NCI-H2029 (cell line): ENCODE results near the gene CEP95.

Experiments used
- DNase-seq: peaks from one replicate; lab custom pipeline; 2025; lab: John Stamatoyannopoulos, UW

CEP95 gene

DNA sequence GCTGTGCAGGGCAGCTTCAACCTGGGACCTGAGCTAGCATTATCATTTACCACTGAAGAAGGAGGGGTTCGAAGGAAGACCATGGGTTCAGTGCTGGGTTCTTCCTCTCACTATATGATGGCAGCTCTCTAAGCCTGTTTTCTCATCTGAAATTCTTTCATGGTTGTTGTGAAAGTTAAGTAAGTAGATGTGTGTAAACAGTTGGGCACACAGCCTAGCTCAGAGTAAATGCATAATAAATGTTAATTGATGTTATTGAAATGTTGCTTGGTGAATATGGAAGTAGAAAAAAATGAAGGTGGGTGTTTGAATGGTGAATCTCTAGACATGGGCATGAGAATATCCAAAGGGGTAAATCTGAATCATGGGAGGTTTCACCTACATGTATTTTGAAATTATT is 9.1 kb downstream of the CEP95 start:
- no peak for DNase-seq

DNA sequence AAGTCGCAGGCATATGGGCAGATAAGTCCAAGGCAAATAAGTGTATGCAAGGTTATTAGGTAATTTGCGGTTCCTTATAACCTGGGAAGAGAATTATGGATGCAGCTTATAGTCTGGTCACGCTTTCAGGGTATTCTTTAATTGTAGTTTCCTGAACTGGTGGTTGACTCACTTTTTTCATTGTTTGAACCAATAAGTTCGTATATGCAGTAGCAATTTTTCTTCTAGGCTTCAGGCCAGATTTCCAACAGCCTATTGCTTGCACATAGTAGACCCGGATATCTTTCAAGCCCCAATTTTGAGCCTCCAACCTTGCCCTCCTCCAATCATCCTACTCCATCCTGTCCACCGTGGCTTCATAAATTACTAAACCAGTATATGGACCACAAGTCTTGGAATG is 12.8 kb downstream of the CEP95 start:
- DNase-seq, result no peak

DNA sequence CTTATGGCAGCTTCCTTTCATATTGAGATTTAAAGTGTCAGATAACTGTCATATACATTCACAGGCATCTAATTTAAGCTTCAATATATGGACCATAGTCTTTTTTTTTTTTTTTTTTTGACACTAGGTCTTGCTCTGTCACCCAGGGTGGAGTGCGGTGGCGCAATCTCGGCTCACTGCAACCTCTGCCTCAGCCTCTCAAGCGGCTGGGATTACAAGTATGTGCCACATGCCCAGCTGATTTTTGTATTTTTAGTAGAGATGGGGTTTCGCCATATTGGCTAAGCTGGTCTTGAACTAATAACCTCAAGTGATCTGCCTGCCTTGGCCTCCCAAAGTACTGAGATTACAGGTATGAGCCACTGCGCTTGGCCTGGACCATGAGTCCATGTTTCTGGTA is 13.6 kb downstream of the CEP95 start:
- no peak for DNase-seq

GRCh38 chr17:64527914-64528313 is 21.1 kb downstream of the CEP95 start:
- no peak for DNase-seq

DNA sequence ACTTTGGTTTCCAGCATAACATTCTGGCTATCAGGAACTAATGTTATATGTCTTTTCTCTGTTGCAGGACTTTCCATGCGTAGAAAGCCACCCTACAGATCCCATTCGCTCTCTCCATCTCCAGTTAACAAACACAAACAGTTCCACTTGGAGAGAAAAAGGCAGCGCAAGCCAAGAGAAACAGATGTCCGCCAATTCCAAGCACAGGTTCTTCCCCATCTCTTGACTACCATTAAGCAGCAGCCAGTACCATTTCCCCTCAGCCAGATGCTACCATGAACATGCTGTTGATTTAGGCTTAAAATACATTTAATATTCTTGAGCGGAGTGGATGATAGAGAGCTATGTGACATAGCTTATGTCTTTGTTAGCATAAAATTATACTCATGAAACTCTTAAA is 22.4 kb downstream of the CEP95 start:
- DNase-seq, result no peak

DNA sequence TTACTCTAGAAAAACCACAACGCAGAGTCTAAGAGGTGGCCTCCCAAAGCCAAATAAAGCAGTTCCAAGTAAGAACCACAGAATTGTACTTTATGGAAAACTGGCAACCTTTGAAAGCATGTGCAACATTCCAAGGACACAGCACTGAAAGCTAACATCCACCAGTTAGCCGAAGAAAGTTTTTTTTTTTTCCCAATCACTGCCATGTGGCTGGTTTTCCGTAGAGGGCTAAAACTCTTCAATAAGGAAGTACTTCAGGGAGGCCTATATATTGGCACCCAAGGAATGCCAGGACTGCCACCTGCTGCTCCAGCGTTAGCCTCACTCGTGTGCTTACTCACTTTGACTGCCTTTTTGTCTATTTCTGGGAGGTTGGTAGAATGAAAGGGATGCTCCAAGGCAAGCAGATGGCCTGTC is 25.2 kb downstream of the CEP95 start:
- no peak for DNase-seq

DNA sequence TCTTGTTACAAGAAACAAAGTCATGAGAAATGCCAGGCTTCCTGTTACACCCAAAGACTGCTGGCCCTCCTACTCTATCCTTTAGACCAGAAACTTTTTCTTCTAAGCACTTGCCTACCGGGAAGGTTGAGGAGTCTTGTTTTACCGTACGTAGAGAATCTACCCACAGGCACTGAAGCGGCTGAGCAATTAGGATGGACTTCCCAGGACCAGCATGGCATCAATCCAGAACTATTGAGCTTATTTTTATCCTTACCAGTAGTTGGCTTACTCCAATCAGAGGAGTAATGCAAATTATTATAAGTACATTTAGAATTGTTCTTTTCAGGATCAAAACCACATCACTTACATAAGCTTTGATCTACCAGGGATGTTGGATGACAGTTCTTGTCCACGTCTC is 25.6 kb downstream of the CEP95 start:
- no peak for DNase-seq

GRCh38 chr17:64533784-64534183 is 27.0 kb downstream of the CEP95 start:
- no peak for DNase-seq

GRCh38 chr17:64534187-64534586 is 27.4 kb downstream of the CEP95 start:
- no peak for DNase-seq

- no peak for DNase-seq
Observed at GRCh38 chr17:64535357-64535756, 28.6 kb downstream of the CEP95 start.

- no peak for DNase-seq
Observed at GRCh38 chr17:64536913-64537312, 30.1 kb downstream of the CEP95 start.

DNA sequence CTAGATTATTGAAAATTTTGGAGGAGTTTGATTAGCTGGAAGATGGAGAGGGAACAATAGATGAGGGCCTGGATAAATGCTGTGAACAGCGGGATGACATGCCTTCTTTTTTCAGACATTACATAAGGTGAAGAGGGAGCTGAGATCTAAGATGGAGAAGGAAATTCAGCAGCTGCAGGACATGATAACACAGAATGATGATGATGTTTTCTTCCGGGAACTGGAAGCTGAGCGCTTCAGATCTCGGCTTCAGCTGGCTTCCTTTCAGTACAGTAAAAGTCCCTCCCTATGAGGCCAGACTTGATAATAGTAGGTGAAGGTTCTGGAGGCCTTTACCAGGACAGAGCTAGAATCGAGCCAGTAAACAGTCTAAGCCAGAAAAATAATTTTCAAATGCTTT is 30.7 kb downstream of the CEP95 start:
- no peak for DNase-seq

- DNase-seq, result no peak
Observed at GRCh38 chr17:64538508-64539130, 31.8 kb downstream of the CEP95 start.

DNA sequence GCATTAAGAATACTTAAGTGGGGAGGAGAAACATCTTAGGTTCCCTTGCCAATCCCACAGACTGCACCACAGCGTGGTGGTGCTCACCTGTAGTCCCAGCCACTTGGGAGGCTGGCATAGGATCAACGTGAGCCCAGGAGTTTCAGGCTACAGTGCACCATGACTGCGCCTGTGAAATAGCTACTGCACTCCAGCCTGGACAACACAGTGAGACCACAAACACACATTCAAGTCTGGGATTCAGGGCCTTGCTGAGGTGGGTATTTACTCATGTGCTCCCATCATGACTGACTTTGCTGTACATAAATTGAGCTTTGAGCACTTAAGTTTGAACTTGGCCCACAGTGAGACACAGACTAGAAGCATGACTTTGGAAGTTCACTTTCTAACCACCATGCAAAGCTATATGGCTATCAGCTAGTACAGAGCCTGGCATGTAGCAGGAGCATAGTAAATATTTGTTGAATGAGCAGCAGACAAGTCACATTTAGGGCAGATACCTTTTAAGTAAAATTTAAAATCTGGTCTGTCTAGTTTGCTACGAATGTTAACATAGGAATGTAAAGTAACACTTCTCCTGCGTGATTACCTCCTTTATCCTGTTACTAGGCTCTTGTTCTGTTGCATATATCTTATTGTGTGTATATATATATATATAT is 33.5 kb downstream of the CEP95 start:
- no peak for DNase-seq

GRCh38 chr17:64544742-64545141 is 38.0 kb downstream of the CEP95 start:
- no peak for DNase-seq

DNA sequence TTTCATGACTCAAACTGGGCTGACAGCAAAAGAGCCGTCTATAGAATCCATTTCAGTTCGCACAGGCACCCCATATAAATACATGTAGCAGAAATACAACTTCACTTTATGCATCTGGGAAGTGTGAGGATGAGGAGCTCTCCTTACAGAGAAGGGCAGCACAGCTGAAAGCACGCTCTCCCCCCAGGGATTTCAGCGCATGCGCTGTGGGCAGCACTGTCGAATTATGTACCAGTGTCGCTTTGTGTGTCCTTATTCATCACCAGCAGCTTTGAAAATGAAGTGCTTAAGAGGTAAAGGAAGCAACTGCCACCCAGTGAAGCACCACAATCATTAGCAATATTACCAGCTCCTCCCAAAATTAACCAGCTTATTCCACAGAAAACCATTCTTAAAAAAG is 39.9 kb downstream of the CEP95 start:
- no peak for DNase-seq

DNA sequence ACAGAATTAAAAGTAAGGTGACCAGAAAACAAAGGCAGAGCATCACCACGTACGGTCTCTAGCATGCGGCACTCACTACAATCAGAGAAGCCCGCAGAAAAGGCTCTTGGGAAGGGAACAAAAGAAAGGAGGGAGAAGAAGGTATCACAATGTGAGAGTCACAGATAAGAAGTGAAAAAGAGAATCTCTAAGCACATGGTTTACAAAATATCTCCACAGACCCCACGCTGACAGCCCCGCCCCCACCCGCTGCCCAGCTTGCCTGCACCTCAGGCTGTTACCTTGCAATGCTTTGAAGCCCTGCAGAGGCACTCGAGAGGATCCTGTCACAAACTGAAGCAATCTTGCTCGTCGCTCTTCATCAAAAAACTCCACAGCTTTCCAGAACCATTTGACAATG is 40.5 kb downstream of the CEP95 start:
- DNase-seq, result no peak

DNA sequence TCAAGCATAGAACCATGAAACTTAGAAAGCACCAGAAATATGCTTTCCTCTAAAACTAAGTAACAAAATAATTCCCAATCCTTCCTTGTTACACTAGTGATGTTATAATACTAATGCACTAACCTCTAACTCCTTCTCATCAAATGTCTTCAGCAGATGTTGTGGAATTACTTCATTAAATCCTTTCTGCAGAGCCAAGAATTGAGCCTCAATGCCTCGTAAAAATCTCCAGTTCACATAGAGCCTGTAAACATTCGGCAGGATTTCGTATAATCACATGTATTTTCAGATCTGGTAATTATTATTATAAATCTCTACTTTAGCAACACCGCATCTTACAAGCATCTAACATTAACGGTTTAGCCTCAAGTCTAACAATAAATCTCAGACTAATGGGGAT is 44.7 kb downstream of the CEP95 start:
- no peak for DNase-seq

DNA sequence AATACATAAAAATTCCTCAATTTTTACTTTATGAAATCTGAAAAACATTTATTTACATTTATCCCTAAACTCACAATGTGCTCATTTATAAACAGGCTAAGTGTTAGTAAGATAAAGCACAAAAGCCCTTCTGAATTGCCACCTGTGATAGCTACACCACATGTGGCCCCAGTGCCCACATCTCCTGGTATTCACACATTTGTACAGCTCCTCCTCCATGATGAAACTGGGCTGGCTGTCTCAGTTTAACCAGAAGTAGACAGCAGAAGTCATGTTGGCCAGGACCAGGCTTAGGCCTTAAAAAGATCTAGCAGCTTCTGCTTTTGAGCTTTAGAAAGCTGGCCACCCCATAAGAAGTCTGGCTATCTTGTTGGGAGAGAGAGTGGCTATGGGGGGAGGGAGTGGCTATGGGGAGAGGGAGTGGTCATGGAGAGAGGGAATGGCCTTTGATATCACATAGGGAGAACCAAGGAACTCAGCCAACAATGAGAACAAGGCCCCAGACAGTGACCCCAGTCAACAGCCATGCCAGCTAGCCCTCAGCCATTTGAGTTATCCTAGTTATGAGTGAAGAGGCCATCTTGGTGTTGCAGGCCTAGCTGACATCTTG is 47.4 kb downstream of the CEP95 start:
- DNase-seq, result no peak

- no peak for DNase-seq
Observed at GRCh38 chr17:64555281-64555680, 48.5 kb downstream of the CEP95 start.

GRCh38 chr17:64564098-64564497 is 57.3 kb downstream of the CEP95 start:
- no peak for DNase-seq

DNA sequence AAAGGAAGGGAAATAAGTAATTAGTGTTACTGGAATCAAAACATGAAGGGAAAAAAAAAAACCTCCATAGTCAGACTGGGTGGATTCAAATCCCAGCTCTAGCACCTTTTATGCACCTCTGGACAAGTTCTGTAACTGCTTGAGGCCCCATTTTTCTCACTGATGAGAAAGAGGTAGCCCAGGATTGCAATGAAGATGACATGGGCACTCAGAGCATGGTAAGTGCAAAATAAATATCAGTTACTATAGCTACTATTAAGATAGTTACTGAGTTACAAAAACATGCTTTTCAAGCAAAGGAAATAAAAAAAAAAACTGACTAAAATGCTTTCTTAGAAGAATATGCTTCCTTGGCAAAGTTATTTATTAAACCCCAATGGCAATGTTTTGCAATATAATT is 58.8 kb downstream of the CEP95 start:
- no peak for DNase-seq

DNA sequence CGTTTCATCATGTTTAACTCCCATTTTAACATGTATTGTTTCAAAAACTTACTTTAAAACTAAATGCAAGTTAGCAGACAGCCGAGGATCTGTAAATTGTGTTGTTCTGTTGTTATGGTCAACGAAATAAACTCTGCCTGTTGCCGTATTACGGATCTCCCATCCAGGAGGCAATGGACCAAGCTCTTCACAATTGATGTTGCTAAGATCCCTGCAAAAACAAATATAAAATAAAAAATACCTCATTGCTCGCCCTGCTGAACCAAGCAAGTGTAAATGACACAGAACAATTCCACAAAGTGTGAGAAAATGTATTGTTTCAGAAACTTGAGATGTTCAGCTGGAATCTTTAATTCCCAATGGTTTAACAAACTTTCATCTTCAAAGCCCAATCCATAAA is 65.0 kb downstream of the CEP95 start:
- no peak for DNase-seq

GRCh38 chr17:64572682-64573154 is 65.9 kb downstream of the CEP95 start:
- DNase-seq, result no peak
